Gastroesophageal sphincter (tissue), 4 donors: ENCODE measurements around the gene NTN3. TPM values are rescaled to one million over a fixed set of nuclear protein-coding genes. Genes with fewer than 3 reads are reported as not detected.

Source experiments
- ATAC-seq: fragments of 150-250 bp; one replicate; pipeline ENCODE4 v1.9.1; 2016; ENCODE audit warnings: mild to moderate bottlenecking, moderate library complexity
- H3K27ac ChIP-seq, 4 donors: fragments of 200-600 bp; sonication (generic) in 3 of 4; 1 replicate in 3 of 4; 2 replicates in 1 of 4; pipeline ENCODE4 v1.5.1; 2016 to 2019
- H3K27me3 ChIP-seq: fragments of 200-600 bp; sonication (generic); one replicate; pipeline ENCODE4 v1.5.1; 2019
- H3K36me3 ChIP-seq, 2 donors: fragments of 200-600 bp; sonication (generic); one replicate each; pipeline ENCODE4 v1.5.1; 2019; ENCODE audit warnings: control low read depth in 1 of 2
- H3K4me1 ChIP-seq, 3 donors: fragments of 200-600 bp; sonication (generic); 1 replicate in 2 of 3; 2 replicates in 1 of 3; pipeline ENCODE4 v1.5.1; 2016 to 2019; ENCODE audit warnings: control low read depth in 2 of 3
- H3K4me3 ChIP-seq, 2 donors: fragments of 200-600 bp; sonication (generic); one replicate each; pipeline ENCODE4 v1.5.1; 2019; ENCODE audit warnings: mild to moderate bottlenecking in 1 of 2, moderate library complexity in 1 of 2
- H3K9me3 ChIP-seq, 3 donors: fragments of 200-600 bp; sonication (generic); one replicate each; pipeline ENCODE4 v1.5.1; 2017 to 2019; ENCODE audit warnings: control low read depth in 2 of 3
- EP300 ChIP-seq: sonication (generic); formaldehyde crosslinking; IDR thresholded peaks from one replicate; pipeline ENCODE4 v1.6.1; 2017; ENCODE audit warnings: antibody characterized with exemption, mild to moderate bottlenecking
- POLR2A ChIP-seq, 2 donors: fragments of 450-650 bp; IDR thresholded peaks; one replicate each; pipeline ENCODE4 v1.6.1; 2017; ENCODE audit warnings: antibody characterized with exemption in 2 of 2, mild to moderate bottlenecking in 2 of 2, moderate library complexity in 1 of 2
- POLR2AphosphoS5 ChIP-seq: sonication (generic); formaldehyde crosslinking; IDR thresholded peaks from one replicate; pipeline ENCODE4 v1.6.1; 2017; ENCODE audit warnings: antibody characterized with exemption
- WGBS, 2 donors: methylation state at CpG; one replicate each; pipeline ENCODE4 v1.1.5; 2018; ENCODE audit warnings: low coverage in 1 of 2; 5-methylcytosine and 5-hydroxymethylcytosine counted together
- total RNA-seq, 4 donors: library from RNA; depleted of rRNA; stranded (reverse); fragments of >200 nt; gene quantifications; one replicate each; pipeline ENCODE4 v1.1.0, GENCODE V29; 2016
- TF ChIP-seq, protein P1 (sequence below), 4 experiments: fragments of 200-600 bp in 2 of 4; fragments of 450-650 bp in 2 of 4; sonication (generic) in 1 of 4; IDR thresholded peaks; one replicate each; pipeline ENCODE4 v1.5.1; 2017 to 2019; ENCODE audit warnings: antibody characterized with exemption in 4 of 4, mild to moderate bottlenecking in 2 of 4, moderate library complexity in 2 of 4

Gene NTN3
- total RNA-seq, 4 donors from 2014 or later = not detected

GRCh38 chr16:2465653-2466415 lies 5.3 kb upstream of the NTN3 start:
- no peak for TF ChIP-seq POLR2AphosphoS5
- TF ChIP-seq EP300 = no peak
- Histone ChIP-seq H3K9me3 (no peaks in the 10 kb centered on the region), H3K4me1 (peaks cover 0 to 34% (median 17%) of the 10 kb centered on the region in 3 donors), H3K4me3 (no peak overlapping the region), H3K36me3 (no peaks in the 10 kb centered on the region), H3K27ac (no peak overlapping the region), H3K27me3 (peaks cover 38% of the 10 kb centered on the region)
- ATAC-seq = no peak
- WGBS, 2 donors = 72% methylated on average over 7 of the region's 12 CpGs; no CpG with 5 or more reads in 1 of the 2 donors

GRCh38 chr16:2466667-2467527 lies 4.2 kb upstream of the NTN3 start:
- WGBS, 2 donors = 81% methylated on average over 5 of the region's 29 CpGs; no CpG with 5 or more reads in 1 of the 2 donors
- Histone ChIP-seq H3K27ac (peak overlapping the region in 1 of 4 donors; percentile 71), H3K27me3 (peaks cover 49% of the 10 kb centered on the region), H3K36me3 (no peaks in the 10 kb centered on the region), H3K9me3 (no peaks in the 10 kb centered on the region), H3K4me1 (peaks cover 0 to 44% (median 28%) of the 10 kb centered on the region in 3 donors), H3K4me3 (peak overlapping the region in 1 of 2 donors; percentile 67)
- no peak for ATAC-seq
- no peak for TF ChIP-seq EP300
- TF ChIP-seq POLR2A (IDR thresholded peaks at IDR 0.05) = no peak
- TF ChIP-seq POLR2AphosphoS5 = no peak

DNA sequence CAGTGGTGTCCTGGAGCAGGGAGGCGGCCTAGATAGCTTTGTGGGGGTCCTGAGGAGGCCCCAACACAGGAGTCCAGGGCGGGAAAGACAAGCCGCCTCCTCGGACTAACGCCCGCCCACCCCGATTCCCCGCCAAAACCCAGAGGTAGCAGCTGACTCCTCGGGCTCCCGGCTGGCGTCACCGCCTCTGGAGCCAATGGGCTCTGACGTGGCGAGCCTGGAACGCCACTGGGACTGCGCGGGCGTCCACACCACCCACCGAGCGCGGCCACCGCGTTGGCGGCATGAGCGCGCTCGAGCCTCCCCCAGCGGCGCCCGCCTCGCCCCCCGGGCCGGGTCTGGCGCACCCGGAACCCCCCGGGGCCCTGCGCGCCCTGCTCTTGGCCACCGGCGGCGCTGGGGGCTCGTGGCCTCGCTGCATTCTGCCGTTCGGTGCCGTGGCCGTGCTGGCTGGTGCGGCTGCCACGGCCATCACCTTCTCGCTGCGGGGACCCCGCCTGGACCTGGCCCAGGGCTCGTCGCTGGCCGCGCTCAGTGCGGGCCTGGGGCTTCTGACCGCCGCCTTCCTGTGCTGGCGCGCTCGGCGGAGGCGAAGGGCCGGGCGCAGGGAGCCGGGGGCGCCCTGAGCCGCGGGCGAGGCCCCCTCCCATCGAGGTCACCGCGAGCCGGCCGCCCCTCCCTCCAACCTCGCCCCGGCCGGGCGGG lies 3.4 kb upstream of the NTN3 start:
- TF ChIP-seq EP300 (no peak), POLR2A (IDR thresholded peaks at IDR 0.05) (peak; percentile 45 to 60), POLR2AphosphoS5 (peak; percentile 35)
- TF ChIP-seq, protein P1, sequence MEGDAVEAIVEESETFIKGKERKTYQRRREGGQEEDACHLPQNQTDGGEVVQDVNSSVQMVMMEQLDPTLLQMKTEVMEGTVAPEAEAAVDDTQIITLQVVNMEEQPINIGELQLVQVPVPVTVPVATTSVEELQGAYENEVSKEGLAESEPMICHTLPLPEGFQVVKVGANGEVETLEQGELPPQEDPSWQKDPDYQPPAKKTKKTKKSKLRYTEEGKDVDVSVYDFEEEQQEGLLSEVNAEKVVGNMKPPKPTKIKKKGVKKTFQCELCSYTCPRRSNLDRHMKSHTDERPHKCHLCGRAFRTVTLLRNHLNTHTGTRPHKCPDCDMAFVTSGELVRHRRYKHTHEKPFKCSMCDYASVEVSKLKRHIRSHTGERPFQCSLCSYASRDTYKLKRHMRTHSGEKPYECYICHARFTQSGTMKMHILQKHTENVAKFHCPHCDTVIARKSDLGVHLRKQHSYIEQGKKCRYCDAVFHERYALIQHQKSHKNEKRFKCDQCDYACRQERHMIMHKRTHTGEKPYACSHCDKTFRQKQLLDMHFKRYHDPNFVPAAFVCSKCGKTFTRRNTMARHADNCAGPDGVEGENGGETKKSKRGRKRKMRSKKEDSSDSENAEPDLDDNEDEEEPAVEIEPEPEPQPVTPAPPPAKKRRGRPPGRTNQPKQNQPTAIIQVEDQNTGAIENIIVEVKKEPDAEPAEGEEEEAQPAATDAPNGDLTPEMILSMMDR (IDR thresholded peaks at IDR 0.05) = peak in 3 of 4 experiments; percentile 7 to 35 (median 25)
- no peaks in the 10 kb centered on the region for H3K9me3 ChIP-seq
- H3K27ac ChIP-seq = peak overlapping the region in 3 of 4 donors; percentile 3 to 71 (median 61)
- WGBS, 2 donors = 0% methylated on average over 11 of the region's 80 CpGs; no CpG with 5 or more reads in 1 of the 2 donors
- peak; percentile 91 for ATAC-seq
- H3K4me3 ChIP-seq = peak overlapping the region; percentile 32 to 67
- H3K36me3 ChIP-seq = no peaks in the 10 kb centered on the region
- peaks cover 0 to 48% (median 30%) of the 10 kb centered on the region in 3 donors for H3K4me1 ChIP-seq
- peaks cover 57% of the 10 kb centered on the region for H3K27me3 ChIP-seq

DNA sequence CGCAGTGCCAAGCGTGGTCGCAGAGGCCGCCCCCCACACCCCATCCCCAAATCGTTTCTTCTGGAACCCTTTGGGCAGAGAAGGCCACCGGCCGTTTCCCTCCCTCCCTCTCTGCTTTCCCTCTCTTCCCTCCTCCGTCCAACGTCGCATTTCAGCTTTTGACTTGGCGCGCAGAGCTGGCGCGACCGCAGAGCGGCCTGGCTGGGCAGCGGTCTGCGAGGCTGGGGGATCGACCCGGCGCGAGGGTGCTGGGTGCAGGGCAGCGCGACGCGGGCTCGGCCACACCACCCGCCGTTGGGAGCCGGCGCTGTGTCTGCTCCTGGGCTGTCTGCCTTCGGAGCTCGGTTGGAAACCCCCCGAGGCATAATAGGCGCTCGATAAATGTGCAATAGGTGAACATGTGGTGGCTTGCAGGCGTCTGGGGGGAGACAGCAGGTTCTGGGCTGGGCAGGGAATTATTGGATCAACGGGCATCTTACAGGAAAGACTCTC lies 2.8 kb upstream of the NTN3 start:
- Histone ChIP-seq H3K36me3 (no peaks in the 10 kb centered on the region), H3K27ac (peak overlapping the region in 2 of 4 donors; percentile 3 to 71), H3K4me1 (peaks cover 0 to 54% (median 32%) of the 10 kb centered on the region in 3 donors), H3K9me3 (no peaks in the 10 kb centered on the region), H3K27me3 (peaks cover 63% of the 10 kb centered on the region), H3K4me3 (peak overlapping the region; percentile 32 to 67)
- TF ChIP-seq EP300 (no peak), POLR2AphosphoS5 (no peak), POLR2A (IDR thresholded peaks at IDR 0.05) (no peak)
- TF ChIP-seq, protein P1 (IDR thresholded peaks at IDR 0.05) = no peak
- no peak for ATAC-seq
- WGBS, 2 donors = 0% methylated on average over 4 of the region's 38 CpGs; no CpG with 5 or more reads in 1 of the 2 donors

DNA sequence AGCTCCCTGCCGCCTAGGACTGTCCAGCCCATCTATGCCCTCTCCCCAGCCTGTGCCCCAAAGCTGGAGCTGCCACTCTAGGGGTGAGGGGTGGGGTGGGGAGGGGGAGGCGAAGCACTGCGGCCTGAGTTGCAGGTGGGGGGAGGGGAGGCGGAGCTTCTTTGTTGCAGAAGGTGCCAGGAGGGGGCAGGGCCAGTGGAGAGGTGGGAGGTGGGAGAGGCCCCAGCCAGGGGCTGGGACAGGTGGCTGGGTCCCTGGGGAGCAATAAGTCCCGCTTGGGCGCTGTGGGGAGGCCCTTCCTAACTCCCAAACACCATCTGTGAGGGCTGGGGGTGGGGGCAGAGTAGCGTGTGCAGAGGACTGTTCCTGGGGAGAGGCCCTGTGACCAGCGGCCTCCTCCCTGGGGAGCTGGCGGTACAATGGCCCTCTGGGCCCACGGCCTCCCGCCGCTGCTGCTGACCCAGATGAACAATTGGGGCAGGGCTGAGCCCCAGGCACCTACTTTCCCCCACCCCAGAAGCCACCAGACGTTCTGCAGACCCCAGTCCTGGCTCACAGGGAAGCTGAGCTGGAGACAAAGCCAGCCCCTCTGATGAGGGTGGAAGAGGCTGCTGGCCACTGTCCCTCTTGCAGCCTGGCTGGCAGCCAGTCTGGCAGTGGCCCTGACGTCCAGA lies 2.2 kb upstream of the NTN3 start:
- Histone ChIP-seq H3K4me1 (peaks cover 0 to 60% (median 36%) of the 10 kb centered on the region in 3 donors), H3K27ac (no peak overlapping the region), H3K27me3 (peaks cover 67% of the 10 kb centered on the region), H3K9me3 (no peaks in the 10 kb centered on the region), H3K4me3 (peak overlapping the region in 1 of 2 donors; percentile 67), H3K36me3 (no peaks in the 10 kb centered on the region)
- WGBS, 2 donors = no CpG with 5 or more reads among the region's 14 CpGs
- no peak for ATAC-seq
- TF ChIP-seq POLR2AphosphoS5 (no peak), POLR2A (IDR thresholded peaks at IDR 0.05) (no peak), EP300 (no peak)
- TF ChIP-seq, protein P1 (IDR thresholded peaks at IDR 0.05) = no peak
